H1 (cell line): ENCODE measurements around the gene CTDP1. TPM values are rescaled to one million over a fixed set of nuclear protein-coding genes. Genes with fewer than 3 reads are reported as not detected.

Source experiments
- CBX5 ChIP-seq: fragments of 300-800, 300-1000 bp; sonication (generic); IDR thresholded peaks from 2 replicates; pipeline ENCODE4 v1.7.1; 2016; ENCODE audit warnings: antibody characterized with exemption, low read length, low read depth
- CTBP2 ChIP-seq: IDR thresholded peaks from 2 replicates; pipeline ENCODE4 v1.7.0; 2011; ENCODE audit warnings: borderline replicate concordance, mild to moderate bottlenecking, moderate library complexity, mixed read lengths, low read length; ENCODE audit not compliant: insufficient read depth, insufficient read length
- EP300 ChIP-seq, 2 experiments: IDR thresholded peaks; 1 replicate in 1 of 2; 2 replicates in 1 of 2; pipeline ENCODE4 v1.6.1; 2011 to 2012; ENCODE audit warnings: low read depth in 2 of 2, low read length in 2 of 2, mild to moderate bottlenecking in 2 of 2, borderline replicate concordance in 1 of 2, inconsistent platforms in 1 of 2, moderate library complexity in 1 of 2
- KDM1A ChIP-seq: fragments of 200-600, 300-600 bp; sonication (generic); IDR thresholded peaks from 2 replicates; pipeline ENCODE4 v1.7.1; 2016; ENCODE audit warnings: mild to moderate bottlenecking, low read length, borderline replicate concordance
- KDM4A ChIP-seq: IDR thresholded peaks from one replicate; pipeline ENCODE4 v1.7.1; 2012; ENCODE audit warnings: low read depth, mild to moderate bottlenecking, moderate library complexity, low read length, inconsistent platforms; ENCODE audit not compliant: severe bottlenecking
- KDM5A ChIP-seq: fragments of 200-600 bp; IDR thresholded peaks from 2 replicates; pipeline ENCODE4 v1.7.1; 2012; ENCODE audit warnings: mild to moderate bottlenecking, low read length, inconsistent platforms, mixed read lengths
- TAF1 ChIP-seq: IDR thresholded peaks from 2 replicates; pipeline ENCODE4 v1.6.1; 2011; ENCODE audit warnings: mild to moderate bottlenecking, low read depth, low read length
- polyA plus RNA-seq, 7 experiments: library from polyadenylated mRNA; depleted of rRNA in 3 of 7; stranded (reverse) in 5 of 7; unstranded in 2 of 7; fragments of >200 nt in 5 of 7; fragments of 200-250 nt in 2 of 7; gene quantifications; 1 replicate in 5 of 7; 2 replicates in 1 of 7; 4 replicates in 1 of 7; pipeline versions ENCODE4 v1.2.1 to v1.2.3, GENCODE V29; 2011 to 2013; ENCODE audit warnings: missing spikeins in 2 of 7, mixed read lengths in 2 of 7
- total RNA-seq: library from RNA; stranded (reverse); fragmentation: NEBNext Ultra II Directional; extraction: Animal tissue kit (Norgen Biotek cat#: 25700); gene quantifications from 2 replicates; pipeline ENCODE4 v1.2.1, GENCODE V29; 2021
- TF ChIP-seq, protein P1 (sequence below): fragments of 300-600 bp; sonication (generic); IDR thresholded peaks from 2 replicates; pipeline ENCODE4 v1.7.1; 2012; ENCODE audit warnings: low read length, moderate library complexity, mild to moderate bottlenecking, inconsistent platforms; ENCODE audit not compliant: insufficient replicate concordance
- TF ChIP-seq, protein P2 (sequence below), 3 experiments: IDR thresholded peaks; 1 replicate in 2 of 3; 2 replicates in 1 of 3; pipeline versions ENCODE4 v1.5.1 to v1.6.1; 2011; ENCODE audit warnings: low read length in 3 of 3, mild to moderate bottlenecking in 3 of 3, inconsistent platforms in 2 of 3, low read depth in 1 of 3, moderate library complexity in 1 of 3; ENCODE audit not compliant: insufficient read depth in 1 of 3; ENCODE audit errors: control extremely low read depth in 1 of 3

Gene CTDP1
- total and polyA plus RNA-seq, 2 of the 8 experiments (the other 6 are each of a cell fraction or from before 2014, with no cell fraction given) = 16.6 to 37.0 TPM

DNA sequence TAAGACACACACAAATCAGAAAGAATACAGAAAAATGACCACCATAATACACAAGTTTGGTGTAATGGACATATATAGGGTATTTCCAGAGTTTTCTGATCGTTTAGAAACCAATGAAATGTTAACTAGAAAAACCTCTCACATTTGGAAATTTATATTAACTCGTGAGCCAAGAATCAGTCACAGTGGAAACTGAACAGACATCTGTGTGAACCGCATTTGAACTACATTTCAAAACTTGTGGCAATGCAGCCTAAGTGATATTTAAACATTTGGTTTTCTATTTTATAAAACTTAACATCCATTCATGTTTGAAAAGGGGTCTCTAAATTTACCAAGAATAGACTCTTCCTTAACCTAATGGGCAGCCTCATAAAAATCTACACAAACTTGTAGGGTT is 89.1 kb downstream of the CTDP1 start (continued):
- TF ChIP-seq, protein P1, sequence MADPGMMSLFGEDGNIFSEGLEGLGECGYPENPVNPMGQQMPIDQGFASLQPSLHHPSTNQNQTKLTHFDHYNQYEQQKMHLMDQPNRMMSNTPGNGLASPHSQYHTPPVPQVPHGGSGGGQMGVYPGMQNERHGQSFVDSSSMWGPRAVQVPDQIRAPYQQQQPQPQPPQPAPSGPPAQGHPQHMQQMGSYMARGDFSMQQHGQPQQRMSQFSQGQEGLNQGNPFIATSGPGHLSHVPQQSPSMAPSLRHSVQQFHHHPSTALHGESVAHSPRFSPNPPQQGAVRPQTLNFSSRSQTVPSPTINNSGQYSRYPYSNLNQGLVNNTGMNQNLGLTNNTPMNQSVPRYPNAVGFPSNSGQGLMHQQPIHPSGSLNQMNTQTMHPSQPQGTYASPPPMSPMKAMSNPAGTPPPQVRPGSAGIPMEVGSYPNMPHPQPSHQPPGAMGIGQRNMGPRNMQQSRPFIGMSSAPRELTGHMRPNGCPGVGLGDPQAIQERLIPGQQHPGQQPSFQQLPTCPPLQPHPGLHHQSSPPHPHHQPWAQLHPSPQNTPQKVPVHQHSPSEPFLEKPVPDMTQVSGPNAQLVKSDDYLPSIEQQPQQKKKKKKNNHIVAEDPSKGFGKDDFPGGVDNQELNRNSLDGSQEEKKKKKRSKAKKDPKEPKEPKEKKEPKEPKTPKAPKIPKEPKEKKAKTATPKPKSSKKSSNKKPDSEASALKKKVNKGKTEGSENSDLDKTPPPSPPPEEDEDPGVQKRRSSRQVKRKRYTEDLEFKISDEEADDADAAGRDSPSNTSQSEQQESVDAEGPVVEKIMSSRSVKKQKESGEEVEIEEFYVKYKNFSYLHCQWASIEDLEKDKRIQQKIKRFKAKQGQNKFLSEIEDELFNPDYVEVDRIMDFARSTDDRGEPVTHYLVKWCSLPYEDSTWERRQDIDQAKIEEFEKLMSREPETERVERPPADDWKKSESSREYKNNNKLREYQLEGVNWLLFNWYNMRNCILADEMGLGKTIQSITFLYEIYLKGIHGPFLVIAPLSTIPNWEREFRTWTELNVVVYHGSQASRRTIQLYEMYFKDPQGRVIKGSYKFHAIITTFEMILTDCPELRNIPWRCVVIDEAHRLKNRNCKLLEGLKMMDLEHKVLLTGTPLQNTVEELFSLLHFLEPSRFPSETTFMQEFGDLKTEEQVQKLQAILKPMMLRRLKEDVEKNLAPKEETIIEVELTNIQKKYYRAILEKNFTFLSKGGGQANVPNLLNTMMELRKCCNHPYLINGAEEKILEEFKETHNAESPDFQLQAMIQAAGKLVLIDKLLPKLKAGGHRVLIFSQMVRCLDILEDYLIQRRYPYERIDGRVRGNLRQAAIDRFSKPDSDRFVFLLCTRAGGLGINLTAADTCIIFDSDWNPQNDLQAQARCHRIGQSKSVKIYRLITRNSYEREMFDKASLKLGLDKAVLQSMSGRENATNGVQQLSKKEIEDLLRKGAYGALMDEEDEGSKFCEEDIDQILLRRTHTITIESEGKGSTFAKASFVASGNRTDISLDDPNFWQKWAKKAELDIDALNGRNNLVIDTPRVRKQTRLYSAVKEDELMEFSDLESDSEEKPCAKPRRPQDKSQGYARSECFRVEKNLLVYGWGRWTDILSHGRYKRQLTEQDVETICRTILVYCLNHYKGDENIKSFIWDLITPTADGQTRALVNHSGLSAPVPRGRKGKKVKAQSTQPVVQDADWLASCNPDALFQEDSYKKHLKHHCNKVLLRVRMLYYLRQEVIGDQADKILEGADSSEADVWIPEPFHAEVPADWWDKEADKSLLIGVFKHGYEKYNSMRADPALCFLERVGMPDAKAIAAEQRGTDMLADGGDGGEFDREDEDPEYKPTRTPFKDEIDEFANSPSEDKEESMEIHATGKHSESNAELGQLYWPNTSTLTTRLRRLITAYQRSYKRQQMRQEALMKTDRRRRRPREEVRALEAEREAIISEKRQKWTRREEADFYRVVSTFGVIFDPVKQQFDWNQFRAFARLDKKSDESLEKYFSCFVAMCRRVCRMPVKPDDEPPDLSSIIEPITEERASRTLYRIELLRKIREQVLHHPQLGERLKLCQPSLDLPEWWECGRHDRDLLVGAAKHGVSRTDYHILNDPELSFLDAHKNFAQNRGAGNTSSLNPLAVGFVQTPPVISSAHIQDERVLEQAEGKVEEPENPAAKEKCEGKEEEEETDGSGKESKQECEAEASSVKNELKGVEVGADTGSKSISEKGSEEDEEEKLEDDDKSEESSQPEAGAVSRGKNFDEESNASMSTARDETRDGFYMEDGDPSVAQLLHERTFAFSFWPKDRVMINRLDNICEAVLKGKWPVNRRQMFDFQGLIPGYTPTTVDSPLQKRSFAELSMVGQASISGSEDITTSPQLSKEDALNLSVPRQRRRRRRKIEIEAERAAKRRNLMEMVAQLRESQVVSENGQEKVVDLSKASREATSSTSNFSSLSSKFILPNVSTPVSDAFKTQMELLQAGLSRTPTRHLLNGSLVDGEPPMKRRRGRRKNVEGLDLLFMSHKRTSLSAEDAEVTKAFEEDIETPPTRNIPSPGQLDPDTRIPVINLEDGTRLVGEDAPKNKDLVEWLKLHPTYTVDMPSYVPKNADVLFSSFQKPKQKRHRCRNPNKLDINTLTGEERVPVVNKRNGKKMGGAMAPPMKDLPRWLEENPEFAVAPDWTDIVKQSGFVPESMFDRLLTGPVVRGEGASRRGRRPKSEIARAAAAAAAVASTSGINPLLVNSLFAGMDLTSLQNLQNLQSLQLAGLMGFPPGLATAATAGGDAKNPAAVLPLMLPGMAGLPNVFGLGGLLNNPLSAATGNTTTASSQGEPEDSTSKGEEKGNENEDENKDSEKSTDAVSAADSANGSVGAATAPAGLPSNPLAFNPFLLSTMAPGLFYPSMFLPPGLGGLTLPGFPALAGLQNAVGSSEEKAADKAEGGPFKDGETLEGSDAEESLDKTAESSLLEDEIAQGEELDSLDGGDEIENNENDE = no peak
- TF ChIP-seq CTBP2 (no peak), TAF1 (no peak), CBX5 (no peak), EP300 (IDR thresholded peaks at IDR 0.05; ENCODE audit: borderline replicate concordance in 1 of 2, low read depth in 2 of 2, low read length in 2 of 2) (no peak), KDM4A (no peak), KDM5A (no peak), KDM1A (no peak)
- TF ChIP-seq, protein P2, sequence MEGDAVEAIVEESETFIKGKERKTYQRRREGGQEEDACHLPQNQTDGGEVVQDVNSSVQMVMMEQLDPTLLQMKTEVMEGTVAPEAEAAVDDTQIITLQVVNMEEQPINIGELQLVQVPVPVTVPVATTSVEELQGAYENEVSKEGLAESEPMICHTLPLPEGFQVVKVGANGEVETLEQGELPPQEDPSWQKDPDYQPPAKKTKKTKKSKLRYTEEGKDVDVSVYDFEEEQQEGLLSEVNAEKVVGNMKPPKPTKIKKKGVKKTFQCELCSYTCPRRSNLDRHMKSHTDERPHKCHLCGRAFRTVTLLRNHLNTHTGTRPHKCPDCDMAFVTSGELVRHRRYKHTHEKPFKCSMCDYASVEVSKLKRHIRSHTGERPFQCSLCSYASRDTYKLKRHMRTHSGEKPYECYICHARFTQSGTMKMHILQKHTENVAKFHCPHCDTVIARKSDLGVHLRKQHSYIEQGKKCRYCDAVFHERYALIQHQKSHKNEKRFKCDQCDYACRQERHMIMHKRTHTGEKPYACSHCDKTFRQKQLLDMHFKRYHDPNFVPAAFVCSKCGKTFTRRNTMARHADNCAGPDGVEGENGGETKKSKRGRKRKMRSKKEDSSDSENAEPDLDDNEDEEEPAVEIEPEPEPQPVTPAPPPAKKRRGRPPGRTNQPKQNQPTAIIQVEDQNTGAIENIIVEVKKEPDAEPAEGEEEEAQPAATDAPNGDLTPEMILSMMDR (IDR thresholded peaks at IDR 0.05; ENCODE audit: control extremely low read depth in 1 of 3, insufficient read depth in 1 of 3, low read depth in 1 of 3, low read length in 3 of 3) = no peak
